NCI-H82 treated with DMSO at 0.1 percent for 48 hours (cell line): Measurements from ENCODE around the gene PRR15L.
A peak's percentile ranks its signal among the peaks of the same experiment; 100 is the strongest.
"Not testable (repeated sequence)": the region's sequence is repeated elsewhere in the genome, so short reads cannot be mapped to it uniquely, and the experiment has no call there.

Experiments
- DNase-seq: peaks from one replicate; lab custom pipeline; 2025; ENCODE audit not compliant: unreplicated experiment; lab: John Stamatoyannopoulos, UW

PRR15L gene

DNA sequence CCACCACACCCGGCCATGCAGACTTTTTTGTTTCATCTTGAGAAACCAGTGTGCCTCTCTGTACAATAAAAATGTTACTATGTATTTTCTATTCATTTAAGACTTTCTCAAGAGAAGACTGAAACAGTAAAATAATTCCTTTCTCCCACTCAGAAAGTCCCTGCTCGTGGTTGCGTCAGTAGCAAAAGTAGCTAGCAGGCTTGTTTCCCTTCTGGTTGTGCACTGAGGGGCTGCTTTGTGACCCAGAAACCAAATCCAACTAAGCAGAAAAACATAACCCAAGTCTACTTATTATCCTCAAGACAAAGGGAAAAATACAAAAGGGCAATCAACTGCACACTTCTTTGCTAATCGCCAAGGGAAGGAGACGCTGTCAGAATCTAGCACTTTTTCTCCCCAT is 19.7 kb downstream of the PRR15L start:
- no peak for DNase-seq

DNA sequence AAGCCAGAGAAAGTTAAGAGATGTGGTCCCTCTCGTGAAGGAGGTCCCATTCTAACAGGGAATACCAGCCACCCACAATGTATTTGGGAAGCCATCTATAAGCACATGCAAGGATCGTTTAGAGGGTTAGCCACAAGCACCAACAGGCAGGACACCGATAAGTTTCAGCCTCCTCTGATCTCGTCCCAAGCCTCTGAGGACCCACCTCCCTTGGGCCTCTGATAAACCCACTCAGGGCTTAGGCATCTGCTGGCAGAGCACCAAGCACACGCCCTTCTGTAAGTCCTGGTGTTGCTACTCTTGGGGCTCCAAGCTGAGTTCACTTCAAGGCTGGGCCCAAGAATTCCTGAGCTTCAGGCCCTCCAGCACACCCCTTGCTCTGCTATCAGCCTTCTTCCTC is 21.7 kb downstream of the PRR15L start:
- no peak for DNase-seq

DNA sequence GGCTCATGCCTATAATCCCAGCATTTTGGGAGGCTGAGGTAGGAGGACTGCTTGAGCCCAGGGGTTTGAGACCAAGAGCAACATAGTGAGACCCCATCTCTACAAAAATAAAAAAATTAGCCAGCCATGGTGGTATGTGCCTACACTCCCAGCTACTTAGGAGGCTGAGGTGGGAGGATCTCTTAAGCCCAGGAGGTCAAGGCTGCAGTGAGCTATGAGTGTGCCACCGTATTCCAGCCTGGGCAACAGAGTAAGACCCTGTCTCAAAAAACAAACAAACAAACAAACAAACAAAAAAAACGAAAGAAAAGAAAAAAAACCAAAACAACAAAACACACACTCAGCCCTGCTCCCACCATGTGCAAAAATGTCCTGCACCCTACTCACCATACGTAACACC is 22.2 kb downstream of the PRR15L start:
- not testable (repeated sequence) for DNase-seq

DNA sequence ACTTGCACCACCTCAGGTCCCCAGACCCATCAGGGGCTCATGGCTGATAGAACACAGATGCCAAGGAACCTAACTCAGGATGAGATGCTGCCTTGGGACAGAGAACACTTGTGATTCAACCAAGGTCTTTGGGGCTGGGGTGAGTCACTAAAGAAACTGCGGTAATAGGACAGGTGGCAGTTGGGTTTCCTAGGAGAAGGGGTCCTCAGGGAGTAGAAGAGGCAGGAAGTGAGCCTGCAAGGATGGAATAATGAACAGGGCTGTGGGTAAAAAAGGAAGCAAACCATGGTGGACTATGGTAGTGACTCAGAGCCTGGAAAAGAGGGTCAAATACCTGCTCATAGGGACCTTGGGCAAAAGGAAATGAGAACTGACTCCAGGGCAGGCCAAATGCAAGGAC is 22.8 kb downstream of the PRR15L start:
- DNase-seq = no peak

DNA sequence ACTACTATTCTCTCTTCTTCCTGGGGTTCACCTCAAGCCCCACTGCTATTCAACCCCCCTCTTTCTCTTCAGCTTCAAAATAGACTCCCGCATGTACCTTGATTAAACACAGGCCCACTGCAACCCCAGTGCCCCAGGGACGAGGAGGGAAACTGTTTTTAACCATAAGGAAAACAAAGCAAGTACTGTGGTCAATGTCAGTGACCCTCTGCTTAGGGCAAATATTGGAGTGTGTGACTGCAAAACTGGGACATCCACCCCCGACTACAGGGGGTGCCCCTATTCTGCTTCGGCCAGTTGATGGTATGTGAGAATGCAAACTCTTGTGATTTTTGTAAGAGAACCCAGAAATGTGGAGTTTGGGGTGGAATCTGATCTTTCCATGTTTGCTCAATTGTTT is 25.8 kb downstream of the PRR15L start:
- DNase-seq = no peak

DNA sequence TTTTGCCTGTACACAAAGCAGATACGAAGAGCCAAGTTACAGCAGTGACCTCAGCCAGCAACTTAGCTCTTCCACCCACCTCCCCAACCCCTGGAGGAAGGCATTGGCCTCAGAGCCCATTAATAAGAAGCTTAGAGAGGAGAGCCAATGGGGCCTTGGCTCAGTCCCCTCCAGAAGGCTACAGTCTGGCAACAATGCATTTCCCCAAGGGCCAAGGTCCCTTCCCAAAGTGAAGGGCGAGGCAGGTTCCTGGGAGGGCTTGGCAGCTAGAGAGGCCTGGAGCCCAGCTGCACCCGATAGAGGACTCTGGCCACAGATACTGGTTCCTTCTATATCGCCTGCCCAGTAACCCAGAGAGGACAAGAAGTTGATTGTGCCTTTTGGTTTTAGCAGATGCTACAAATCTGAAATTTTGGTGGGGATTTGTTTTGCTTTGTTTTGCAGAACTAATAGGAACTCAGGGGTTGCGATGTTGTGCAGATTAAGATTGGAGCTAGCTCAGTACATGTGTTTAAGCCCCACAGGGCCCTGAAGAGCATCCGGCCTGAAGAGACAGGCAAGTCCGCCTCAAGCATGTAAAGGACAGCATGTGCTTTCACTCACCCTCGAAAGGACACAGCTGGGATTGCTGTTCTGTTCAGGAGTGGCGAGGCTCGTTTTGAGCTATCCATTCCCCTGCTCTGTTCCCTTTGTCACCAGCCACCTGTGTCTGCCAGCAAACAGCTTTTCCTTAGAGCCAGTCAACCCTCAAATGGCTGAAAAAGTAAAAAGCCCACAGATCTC is 28.3 kb downstream of the PRR15L start:
- DNase-seq = peak; percentile 23

DNA sequence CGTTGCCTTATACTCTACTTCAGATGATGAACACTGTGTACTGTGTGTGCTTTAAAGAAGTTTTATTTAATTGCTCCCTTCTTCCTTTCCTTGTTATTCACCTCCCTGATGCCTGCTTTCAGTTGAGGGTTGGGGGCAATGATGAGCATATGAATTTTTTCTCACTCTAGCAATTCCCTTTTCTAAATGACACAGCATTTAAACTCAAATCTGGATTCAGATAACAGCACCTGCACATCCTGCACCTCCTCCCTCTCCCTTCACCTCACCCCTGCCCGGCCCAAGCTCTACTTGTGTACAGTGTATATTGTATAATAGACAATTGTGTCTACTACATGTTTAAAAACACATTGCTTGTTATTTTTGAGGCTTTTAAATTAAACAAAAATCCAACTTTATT is 29.3 kb downstream of the PRR15L start:
- DNase-seq = no peak

DNA sequence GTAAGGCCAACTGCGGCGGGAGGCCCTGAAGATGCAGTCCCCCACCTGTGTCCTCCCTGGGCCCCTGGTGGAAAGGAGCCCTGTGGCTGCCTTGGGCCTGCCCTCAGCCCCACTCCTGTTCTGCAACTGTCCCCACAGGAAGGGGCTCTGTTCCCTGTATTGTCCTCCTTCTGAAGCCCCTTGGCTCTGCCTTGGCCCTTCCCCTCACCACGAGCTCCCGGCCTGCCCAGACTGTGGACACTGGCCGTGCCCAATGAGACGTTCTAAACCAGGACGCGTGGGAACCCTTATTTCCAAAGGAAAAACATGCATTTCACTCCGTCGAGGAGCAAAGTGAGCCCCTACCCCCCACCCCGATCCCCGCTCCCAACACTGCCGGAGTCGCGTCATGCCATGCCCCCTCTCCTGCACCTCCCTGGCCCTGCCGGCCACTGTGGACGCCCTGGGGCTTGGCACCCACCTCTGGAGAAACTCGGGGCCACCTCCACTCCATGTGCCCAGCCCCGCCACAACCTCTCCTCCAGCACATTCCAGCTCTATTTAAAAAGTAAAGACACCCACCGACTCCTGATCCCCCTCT is 29.8 kb downstream of the PRR15L start:
- DNase-seq = no peak

DNA sequence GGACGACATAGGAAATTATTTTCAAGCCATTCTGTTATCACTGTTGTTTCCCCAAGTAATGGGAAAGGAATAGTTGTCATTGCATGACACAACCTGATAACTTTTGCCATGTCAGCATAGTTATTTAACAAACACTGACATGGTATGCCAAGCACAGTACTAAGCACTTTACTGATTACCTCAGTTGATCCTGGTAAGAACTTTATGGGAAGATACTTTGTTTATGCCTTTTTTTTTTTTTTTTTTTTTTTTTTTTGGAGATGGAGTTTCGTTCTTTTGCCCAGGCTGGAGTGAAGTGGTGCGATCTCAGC is 32.0 kb downstream of the PRR15L start:
- no peak for DNase-seq

DNA sequence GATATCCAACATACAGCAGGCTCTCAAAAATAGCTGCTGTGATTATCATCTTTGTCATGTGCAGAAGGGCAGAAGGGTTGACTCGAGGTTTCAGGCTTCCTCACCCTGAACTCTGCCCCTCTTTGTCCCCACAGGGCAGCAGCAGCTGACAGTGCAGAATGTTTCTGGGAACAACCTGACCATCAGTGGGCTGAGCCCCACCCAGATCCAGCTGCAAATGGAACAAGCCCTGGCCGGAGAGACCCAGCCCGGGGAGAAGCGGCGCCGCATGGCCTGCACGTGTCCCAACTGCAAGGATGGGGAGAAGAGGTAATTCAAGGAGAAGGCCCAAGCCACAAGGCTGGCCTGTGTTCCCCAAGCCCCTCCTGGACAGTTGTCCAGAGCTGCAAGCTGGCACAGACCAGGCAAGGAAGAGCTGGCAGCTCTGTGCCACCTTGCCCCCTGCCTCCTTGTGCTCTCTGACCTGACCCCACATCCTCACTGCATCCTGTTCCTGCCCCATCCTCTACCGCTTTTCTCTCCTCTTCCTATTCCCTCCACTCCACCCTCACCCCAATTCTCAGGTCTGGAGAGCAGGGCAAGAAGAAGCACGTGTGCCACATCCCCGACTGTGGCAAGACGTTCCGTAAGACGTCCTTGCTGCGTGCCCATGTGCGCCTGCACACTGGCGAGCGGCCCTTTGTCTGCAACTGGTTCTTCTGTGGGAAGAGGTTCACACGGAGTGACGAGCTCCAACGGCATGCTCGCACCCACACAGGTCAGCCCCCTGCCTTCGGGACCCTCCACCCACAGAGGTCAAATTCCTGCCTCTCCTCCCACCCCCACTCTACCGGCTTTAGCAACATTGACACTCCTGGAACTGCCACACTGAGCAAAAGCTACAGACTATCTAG is 32.7 kb downstream of the PRR15L start:
- DNase-seq = no peak

DNA sequence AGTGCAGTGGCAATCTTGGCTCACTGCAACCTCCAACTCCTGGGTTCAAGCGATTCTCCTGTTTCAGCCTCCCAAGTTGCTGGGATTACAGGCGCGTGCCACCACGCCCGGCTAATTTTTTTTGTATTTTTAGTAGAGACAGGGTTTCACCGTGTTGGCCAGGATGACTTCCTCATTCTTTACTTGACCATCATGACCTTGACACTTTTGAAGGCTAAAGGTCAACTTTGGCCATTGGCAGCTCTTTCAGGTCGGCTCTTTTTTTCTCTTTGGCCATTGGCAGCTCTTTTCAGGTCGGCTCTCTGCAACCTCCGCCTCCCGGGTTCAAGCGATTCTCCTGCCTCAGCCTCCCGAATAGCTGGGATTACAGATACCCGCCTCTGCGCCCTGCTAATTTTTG is 37.8 kb downstream of the PRR15L start:
- not testable (repeated sequence) for DNase-seq

DNA sequence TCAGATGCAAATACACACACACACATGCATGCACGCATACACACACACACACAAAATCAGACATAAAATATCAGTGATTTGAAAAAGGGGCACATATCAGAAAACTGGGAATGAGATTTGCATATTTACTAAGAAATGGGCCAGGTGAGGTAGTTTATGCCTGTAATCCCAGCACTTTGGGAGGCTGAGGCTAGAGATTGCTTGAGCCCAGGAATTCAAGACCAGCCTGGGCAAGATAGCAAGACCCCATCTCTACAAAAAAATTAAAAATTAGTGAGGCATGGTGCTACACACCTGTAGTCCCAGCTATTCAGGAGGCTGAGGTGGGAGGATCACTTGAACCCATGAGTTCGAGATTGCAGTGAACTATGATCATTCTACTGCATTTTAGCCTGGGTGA is 38.7 kb downstream of the PRR15L start:
- no peak for DNase-seq

DNA sequence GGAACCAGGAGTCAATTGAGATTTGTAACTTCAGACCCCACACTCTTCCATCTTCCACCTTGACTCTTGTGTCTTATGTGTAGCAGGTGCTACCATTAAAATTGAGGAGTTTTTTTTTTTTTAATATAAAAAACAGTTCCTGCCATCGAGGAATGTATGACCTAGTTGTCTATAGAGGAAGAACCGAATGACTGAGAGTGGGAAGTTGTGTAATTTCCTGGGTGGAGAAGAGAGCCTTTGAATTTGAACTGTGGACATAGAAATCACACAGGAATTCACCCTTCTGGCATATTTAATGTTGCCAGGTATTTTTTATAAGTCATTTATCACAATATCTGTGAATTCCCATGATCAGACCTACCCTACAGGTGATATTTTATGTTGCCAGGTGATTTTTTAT is 39.7 kb downstream of the PRR15L start:
- no peak for DNase-seq

DNA sequence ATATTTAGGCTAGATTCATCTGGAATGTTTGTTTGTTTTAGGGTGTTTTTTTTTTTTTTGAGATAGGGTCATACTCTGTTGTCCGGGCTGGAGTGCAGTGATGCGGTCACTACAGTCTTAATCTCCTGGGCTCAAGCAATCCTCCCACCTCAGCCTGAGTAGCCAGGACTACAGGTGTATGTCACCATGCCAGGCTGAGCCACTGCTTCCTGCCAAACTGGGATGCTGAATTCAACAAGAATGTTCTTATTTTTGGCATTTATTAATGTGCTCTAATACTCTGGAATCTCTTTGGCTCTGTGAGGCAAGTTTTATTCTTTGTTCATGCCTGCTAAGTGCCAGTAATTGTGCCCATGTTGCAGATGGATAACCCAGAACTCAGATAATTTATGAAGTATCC is 40.1 kb downstream of the PRR15L start:
- DNase-seq = no peak

DNA sequence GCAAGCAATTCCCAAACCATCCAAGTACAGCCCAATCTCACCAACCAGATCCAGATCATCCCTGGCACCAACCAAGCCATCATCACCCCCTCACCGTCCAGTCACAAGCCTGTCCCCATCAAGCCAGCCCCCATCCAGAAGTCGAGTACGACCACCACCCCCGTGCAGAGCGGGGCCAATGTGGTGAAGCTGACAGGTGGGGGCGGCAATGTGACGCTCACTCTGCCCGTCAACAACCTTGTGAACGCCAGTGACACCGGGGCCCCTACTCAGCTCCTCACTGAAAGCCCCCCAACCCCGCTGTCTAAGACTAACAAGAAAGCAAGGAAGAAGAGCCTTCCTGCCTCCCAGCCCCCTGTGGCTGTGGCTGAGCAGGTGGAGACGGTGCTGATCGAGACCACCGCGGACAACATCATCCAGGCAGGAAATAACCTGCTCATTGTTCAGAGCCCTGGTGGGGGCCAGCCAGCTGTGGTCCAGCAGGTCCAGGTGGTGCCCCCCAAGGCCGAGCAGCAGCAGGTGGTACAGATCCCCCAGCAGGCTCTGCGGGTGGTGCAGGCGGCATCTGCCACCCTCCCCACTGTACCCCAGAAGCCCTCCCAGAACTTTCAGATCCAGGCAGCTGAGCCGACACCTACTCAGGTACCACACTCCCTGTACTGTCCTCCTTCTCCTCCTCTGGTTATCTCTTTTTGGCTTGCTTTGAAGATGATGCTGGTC is 41.0 kb downstream of the PRR15L start:
- DNase-seq = no peak

DNA sequence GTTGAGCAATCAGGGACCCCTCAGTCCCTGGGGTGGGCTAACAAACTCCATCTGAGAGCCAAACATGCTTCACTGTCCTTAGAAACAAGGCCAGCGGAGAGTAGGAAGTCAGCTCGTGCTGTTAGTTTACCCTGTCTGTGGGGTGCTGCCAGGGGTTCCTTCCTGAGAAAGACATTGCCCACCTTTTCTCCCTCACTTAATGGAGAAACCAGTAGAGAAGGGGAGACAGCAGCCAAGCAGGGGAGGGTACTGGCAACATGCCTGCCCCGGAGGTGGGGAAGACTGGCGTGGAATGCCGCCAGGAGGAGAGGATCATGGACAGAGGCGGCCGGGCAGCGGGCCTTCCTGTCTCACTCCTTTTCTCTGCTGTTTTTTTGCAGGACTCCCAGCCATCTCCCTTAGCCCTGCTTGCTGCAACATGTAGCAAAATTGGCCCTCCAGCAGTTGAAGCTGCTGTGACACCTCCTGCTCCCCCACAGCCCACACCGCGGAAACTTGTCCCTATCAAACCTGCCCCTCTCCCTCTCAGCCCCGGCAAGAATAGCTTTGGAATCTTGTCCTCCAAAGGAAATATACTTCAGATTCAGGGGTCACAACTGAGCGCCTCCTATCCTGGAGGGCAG is 41.8 kb downstream of the PRR15L start:
- DNase-seq = no peak

DNA sequence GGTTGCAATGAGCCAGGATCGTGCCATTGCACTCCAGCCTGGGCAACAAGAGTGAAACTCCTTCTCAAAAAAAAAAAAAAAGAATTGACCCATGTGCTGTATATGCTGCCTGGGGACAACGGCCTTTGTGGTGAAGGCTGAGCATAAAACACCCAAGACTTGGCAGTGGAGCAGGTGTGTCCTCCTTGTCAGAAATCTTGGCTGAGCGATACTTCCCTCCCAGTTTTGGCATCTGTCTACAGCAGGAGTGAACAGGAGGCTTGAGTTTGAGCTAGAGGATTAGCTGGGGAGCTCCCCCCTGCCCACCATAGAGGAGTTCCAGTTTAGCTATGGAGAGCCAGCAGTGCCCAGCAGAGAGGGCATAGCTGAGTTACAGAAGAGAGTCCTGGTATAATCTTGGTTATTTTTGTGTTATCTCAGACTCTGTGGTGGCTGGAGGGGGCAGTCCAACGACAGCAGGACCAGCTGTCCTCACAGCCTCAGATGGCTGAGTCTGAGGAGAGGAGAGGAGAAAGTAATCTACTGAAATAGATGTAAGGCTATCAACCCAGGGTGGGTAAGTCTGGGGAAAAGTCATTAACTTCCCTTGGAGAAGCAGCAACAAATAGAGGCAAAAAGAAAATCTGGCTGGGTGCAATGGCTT is 43.3 kb downstream of the PRR15L start:
- DNase-seq = no peak

DNA sequence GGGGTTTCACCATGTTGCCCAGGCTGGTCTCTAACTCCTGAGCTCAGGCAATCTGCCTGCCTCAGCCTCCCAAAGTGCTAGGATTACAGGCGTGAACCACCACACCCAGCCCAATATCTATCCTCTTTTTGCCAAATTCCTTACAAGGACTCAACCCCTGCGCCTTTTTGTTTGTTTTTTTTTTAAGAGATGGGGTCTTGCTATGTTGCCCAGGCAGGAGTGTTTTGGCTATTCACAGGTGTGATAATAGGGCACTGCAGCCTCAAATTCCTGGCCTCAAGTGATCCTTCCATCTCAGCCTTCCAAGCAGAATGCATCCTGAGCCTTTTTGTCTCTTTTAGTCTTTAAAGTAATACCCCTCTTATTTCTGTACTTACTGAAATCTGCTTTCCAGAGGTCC is 44.6 kb downstream of the PRR15L start:
- DNase-seq = no peak

DNA sequence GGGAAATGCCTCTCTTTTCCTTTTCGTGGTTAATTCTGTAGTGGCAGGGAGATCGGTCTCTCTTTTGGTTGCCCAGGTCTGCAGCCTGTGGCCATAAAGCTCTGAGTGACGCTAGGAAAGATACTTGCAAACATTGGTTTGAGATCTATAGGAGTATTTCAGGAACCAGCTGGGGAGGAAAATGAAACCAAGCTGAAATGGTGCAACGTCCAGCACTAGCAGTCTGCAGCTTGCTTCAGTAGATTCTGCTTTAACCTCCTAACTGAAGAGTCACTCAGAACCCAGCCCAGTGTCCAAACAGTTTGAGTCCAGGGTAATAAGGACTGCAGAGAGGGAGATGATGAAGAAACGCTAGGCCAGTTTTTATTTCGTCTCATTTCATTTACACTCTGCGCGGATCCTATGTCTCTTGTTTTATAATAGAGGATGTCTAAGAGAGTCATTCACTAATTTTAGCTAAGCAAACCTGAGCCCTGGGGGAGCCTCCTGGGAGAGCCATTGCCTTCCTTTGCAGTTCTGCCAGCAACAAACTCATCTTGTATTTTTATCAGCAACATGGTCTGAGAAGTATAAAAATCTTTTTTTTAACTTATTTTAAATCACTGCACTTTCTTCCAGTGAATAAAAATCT is 49.6 kb downstream of the PRR15L start:
- no peak for DNase-seq

DNA sequence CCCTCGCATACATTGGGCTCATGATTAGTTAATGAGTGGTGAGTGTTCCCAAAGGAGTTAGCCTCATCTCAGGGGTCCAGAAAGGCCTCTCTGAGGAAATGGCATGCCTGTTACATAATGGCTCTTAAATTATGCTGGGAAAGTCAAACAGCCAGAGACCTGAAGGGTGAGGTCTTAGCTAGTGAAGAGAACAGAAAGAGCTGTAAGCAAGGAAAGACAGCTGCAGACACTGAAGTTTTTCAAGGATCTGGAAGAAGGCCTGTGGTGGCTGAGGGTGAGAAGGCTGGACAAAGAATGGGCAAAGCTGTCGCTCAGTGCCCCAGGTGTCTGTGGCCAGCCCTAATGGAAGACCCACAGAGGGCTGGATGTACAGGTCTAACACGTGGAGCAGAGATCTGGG is 51.2 kb downstream of the PRR15L start:
- no peak for DNase-seq
